Limb (tissue), 2 donors: ENCODE data around the gene E2F3.
A peak's percentile ranks its signal among the peaks of the same experiment; 100 is the strongest.

Experiments used
- DNase-seq, 2 donors: peaks; one replicate each; pipeline ENCODE4 v3.0.0-alpha.2; 2016; ENCODE audit errors: extremely low spot score in 2 of 2

E2F3 gene

DNA sequence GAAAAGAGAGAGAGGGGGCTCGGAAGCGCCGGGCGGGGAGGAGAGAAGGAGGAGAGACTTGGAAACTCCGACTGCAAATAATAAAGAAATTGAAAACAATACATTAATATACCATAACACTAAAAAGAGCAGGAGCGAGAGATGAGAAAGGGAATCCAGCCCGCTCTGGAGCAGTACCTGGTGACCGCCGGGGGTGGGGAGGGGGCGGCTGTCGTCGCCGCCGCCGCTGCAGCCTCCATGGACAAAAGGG lies 338 bp downstream of the E2F3 start:
- DNase-seq: no peak

- DNase-seq: peak; percentile 18 to 73
Measured at GRCh38 chr6:20402342-20403069, 827 bp downstream of the E2F3 start.

DNA sequence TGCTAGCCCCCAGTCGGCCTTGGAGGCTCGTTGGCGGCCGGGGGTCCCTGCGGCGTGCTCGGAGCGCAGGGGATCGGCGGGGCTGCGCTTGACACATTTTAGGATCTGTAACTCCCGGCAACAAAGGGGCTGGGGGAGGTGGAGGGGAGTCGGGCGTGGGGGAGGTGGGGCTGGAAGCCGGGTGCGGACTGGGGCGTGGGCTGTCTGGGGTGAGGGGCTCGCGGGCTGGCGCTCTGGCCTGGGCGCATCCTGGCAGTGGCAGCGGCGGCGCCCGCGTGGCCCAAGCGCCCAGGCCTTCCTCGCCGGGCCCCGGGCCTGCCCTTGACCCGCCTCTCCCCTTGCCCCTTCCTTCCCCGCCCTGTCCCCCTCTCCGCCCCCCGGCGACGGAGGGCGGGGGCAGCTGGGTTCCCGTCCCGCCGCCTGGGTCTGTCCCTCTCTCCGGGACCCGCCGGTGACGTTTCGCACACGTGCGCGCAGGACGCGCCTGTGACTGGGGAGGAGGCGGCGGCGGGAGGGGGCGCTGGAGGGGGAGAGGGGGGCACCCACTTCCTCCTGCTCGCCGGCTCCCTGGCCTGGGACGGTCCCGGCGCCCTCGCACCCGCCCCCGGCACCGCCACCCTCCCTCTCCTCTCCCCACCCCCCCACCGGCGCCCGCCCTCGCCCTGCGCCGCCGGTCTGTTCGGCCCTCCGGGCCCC lies 1.5 kb downstream of the E2F3 start:
- DNase-seq: peak; percentile 53 to 89

DNA sequence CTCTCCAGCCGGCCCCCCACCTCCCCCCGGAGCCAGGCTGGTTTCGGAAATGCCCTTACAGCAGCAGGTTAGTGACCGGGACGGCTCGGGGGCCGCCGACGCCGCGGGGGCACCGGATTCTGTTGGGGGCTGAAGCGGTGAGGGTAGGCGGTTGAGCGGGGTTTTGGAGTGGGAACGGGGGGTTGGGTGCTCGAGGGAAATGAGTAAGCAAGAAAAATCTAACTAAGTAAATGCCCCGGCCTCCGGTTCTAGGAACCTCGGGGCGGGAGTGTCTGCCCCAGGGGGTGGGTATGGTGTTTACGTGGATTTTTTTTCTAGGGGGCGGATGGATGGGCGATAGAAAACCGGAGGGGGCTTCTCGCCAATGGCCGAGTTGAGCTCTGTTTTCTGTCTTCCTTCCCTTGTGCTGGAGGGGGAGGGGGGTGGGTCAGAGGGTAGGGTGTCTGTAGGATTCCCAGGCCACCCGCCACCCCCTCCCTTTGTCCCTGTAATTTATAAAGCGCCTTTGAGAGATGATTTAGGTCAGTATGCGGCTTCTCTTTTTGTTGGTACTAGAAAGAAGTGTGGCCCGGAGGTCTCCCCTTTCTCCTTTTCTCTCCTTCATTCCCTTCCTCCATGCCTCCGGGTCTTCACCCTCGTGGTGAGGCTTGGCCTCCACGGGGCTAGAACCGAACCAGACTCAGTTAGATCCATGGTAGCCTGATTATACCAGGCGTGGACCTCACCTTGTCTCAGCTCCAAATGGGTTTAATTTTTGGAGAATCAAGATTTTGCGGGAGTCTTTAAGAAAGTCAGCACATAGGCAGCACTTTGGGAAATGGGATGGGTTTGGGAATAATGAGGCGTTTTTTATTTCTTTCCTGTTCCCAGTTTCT lies 2.3 kb downstream of the E2F3 start:
- DNase-seq: no peak

DNA sequence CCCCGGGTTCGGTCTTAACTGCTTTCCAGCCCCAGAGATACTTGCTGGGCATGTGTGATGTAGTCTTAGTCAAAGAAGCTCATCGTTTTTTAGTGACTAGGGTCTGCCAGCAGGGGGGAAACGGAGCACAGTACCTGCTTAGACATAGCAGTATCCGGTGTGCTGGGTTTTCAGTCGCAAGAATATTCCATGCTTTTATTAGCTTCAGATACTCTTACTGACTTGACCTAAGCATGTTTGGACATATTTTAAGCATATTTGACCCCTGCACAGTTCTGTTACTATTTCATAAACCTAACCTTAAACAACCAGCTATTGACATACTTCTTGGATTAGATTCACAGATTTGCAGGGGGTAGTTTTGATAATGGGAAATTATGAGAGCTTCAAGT lies 3.0 kb downstream of the E2F3 start:
- DNase-seq: peak; percentile 55 to 61

DNA sequence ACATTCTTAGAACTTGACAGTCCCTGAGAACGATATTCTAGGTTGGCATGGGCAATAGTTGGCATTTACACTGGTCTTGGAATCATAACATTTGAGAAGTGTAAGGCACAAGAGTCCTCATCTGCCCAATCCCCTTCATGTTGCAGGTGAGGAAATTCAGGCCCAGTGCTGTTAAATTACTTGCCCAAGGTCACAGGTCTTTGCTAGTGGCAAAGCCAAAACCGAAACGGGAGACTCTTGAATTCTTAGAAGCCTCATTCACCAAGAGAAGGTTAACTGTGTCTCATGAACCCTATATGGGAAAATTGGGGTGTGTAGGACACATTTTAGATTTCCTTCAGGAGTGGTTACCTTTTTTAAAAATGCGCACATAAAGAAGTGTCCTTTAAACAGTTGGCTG lies 7.2 kb downstream of the E2F3 start:
- no peak for DNase-seq

GRCh38 chr6:20409427-20409971 lies 7.8 kb downstream of the E2F3 start:
- DNase-seq: no peak

- DNase-seq: no peak
Measured at GRCh38 chr6:20411544-20411943, 9.9 kb downstream of the E2F3 start.

DNA sequence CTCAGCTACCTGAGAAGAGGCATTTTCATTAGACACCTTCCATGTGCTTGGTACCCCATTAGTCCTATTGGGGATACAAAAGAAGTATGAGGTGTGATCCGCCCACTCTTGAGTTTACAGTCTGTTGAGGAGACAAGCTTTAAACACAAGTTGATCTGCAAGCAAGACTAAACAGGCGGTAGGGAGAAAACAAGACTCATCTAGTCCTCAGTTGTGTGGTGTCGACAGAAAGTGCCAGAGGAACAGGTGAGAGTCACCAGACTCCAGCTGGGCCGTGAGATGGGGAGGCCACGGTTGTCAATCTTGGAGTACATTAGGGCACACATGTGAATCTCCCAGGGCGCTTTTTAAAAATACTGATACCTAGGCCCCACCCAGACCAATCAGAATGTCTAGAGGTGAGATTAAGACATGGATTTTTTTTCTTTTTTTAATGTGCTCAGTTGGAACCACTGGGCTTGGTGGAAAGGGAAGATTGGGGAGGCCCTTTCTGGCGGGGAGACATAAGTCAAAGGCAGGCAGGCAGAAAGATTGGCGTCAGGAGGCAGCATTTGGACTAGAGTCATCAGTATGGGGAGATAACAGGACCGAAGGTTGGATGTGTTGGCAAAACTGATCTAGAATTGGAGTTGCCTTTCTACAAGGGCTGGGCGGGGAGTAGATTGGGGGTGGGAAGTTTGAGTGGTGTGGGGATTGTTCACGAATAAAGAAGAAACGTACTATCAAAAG lies 10.4 kb downstream of the E2F3 start:
- DNase-seq: no peak

DNA sequence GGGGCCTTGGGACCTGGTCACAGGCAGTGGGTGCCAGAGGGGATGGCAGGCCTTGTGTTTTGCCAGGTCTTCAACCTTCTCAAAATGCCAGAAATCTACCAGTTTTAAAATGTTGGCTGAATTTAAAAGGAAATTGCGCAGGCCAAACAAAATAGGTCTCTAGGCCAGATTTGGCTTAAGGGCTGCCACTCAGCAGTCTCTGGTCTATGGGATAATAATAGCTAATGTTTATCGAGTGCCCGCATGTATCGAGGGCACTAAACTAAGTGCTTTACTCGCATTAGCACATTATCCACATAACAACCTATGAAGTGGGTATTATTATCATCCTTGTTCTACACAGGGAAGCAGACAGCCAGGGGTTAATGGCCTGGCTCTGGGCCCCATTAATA lies 11.0 kb downstream of the E2F3 start:
- no peak for DNase-seq

DNA sequence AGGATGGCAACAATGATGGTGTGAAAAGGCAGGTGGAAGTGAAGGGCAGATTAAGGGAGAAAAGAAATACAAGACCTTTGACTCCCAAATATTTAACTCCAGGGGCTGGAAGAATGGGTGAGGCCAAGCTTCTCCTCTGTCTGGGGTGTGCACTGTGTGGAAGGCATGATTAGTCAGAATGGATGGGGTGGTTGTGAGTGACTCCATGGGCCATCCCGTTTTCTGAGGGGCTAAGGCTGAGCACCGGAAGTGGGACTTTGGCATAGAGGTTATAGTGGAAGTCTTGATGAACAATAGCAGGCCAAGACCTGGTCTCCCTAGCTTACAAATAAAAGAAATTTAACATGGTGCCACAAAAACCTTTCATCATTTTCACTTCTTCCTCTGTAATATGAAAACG lies 12.1 kb downstream of the E2F3 start:
- no peak for DNase-seq

GRCh38 chr6:20414711-20415110 lies 13.0 kb downstream of the E2F3 start:
- DNase-seq: no peak

DNA sequence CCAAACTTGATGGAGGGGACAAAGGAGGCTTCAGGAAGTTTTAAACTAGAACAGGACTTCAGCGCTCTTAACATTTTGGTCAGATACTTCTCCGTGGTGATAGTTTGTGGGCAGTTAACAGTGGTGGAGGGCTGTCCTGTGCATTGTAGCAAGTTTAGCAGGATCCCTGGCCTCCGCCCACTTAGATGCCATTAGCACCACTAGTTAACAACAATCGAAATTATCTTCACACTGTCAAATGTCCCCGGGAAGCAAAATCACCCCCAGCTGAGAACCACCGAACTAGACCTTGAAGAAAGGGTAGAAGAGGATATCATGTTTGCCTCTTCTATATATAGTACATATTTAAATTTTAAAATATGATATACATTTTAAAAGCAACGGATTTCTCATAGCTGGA lies 13.6 kb downstream of the E2F3 start:
- DNase-seq: no peak

GRCh38 chr6:20415712-20416454 lies 14.2 kb downstream of the E2F3 start:
- DNase-seq: no peak

- DNase-seq: no peak
Measured at GRCh38 chr6:20416567-20417345, 15.1 kb downstream of the E2F3 start.

DNA sequence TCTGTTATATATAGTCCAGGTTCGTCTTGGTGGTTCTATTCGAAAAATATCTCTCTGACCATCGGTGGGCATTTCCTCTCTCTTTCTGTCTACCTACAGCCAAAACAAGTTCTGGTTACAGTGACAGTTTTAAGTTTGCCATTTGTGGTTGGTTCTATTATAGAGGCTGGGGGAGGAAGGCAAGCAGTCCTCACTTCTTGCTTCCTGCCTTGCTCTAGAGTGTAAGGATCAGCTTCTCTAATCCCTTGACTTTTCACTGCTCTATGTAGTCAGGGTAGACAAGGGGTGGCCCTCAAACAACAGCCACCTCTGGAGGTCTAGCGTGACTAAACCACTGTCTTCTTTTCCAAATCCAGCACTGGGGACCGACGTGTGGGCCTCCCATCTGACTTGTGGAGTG lies 16.1 kb downstream of the E2F3 start:
- DNase-seq: no peak

- no peak for DNase-seq
Measured at GRCh38 chr6:20426177-20427082, 24.8 kb downstream of the E2F3 start.

DNA sequence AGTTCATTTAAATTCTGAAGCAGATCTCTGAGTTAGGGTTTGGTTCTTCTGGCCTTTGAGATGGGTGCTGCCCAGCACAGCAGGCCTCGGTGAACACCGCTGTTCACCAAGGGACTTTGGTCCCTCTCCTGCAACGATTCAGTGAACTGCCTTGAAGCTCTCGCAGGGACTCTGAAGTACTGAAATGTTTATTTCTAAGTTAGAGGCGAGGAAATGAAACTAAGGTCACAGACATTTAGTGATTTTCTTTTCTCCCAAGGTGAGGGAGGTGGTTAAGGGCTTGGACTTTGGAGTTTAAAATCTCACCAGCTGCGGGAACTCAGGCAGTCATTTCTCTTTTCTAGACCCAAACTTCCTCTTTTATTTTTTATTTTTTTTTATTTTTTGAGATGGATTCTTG lies 26.2 kb downstream of the E2F3 start:
- no peak for DNase-seq

GRCh38 chr6:20432692-20433091 lies 31.0 kb downstream of the E2F3 start:
- DNase-seq: no peak
